Measurements from ENCODE around the gene IGFALS.

IGFALS gene

DNA sequence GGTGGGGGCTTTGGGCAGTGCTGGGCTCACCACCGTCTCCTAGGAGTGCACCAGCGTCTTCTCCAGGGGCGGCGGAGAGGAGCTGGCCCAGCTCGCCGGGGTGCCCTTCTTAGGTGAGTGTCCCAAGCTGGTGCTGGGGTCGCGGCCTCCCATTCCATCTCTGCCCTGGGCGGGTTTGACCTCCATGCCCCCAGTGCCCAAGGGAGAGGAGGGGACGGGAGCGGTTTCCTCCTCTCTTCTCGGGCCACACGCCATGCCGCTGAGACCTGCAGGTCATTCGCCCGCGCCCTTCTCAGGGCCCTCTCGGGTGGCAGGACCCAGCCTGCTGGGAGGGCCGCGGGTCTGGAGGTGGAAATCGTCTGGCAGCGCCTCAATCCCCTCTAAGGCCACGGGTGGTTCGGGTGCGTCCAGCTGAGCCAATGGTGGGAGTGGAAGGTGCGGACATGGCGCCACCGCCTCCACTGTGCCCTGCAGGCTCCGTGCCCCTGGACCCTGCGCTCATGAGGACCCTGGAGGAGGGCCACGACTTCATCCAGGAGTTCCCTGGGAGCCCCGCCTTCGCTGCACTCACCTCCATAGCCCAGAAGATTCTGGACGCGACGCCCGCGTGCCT, 5.3 kb downstream of the IGFALS start:
- DNase-seq: no peak

DNA sequence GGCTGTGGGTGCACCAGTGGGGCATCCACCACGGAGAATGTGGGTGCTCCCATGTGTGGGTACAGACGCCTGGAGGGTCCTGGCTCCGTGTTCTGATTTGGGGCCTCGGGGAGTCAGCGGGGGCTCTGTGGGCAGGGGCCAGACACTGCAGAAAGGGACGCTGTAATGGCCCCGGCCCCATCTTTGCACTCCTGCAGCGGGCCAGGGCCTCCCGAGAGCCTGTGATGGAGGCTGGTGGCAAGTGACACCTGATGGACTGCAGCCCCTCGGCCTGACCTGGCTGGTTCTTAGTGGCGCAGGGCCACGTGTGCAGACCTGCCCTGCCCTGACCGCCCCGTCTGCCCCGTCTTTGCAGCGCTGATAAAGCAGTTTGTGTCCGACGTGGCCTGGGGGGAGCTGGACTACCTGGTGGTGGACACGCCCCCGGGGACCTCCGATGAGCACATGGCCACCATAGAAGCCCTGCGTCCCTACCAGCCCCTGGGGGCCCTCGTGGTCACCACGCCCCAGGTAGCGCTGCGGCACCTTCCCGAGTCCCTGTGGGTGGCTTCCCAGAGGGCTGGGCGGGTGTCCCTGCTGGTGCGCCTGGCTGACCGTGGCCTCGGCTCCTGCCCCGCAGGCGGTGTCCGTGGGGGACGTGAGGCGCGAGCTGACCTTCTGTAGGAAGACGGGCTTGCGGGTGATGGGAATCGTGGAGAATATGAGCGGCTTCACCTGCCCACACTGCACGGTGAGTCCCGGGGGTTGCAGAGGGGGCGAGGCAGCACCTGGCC, 6.0 kb downstream of the IGFALS start:
- no peak for DNase-seq

DNA sequence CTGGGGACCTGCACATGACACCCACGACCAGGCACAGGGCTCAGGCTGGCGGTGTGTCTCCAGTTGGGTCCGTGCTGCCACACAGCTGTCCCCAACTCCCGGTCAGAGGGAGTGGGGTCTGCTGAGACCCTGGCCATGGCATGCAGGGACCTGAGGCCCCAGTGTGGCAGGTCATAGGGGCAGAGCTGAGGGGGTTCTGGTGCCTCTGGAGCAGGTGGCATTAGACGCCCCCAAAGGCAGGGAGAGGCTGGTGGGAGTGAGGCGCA, 6.5 kb downstream of the IGFALS start:
- no peak for DNase-seq

DNA sequence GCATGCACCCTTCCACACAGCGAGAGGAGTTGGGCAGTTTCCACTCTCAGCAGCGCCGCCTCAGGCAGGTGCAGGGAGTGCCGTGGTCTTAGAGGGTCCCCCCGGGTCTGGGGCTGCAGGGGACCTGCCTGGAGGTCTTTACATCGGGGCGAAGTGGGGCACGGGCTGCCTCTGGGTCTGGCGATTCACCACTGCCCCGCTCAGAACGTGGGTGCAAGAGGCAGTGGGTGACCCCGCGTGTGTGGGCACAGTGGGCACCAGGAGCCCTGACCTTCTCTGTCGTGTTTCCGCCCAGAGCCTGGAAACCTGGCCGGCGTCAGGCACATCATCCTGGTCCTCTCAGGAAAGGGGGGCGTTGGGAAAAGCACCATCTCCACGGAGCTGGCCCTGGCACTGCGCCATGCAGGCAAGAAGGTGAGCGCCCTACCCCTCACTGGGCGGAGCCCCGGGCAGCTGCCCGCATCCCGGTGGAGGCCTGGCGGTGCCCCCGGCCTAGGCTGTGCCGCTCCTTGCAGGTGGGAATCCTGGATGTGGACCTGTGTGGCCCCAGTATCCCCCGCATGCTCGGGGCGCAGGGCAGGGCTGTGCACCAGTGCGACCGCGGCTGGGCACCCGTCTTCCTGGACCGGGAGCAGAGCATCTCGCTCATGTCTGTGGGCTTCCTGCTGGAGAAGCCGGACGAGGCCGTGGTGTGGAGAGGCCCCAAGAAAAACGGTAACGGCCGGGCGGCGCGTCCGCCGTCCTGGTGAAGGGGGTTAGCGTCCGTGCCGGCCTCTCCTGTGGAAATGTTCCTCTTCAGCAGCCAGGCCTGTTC, 7.1 kb downstream of the IGFALS start:
- DNase-seq: no peak

GRCh38 chr16:1785846-1786170, 7.7 kb downstream of the IGFALS start:
- no peak for DNase-seq

- DNase-seq: no peak
Observed at GRCh38 chr16:1784977-1785845, 8.3 kb downstream of the IGFALS start.

DNA sequence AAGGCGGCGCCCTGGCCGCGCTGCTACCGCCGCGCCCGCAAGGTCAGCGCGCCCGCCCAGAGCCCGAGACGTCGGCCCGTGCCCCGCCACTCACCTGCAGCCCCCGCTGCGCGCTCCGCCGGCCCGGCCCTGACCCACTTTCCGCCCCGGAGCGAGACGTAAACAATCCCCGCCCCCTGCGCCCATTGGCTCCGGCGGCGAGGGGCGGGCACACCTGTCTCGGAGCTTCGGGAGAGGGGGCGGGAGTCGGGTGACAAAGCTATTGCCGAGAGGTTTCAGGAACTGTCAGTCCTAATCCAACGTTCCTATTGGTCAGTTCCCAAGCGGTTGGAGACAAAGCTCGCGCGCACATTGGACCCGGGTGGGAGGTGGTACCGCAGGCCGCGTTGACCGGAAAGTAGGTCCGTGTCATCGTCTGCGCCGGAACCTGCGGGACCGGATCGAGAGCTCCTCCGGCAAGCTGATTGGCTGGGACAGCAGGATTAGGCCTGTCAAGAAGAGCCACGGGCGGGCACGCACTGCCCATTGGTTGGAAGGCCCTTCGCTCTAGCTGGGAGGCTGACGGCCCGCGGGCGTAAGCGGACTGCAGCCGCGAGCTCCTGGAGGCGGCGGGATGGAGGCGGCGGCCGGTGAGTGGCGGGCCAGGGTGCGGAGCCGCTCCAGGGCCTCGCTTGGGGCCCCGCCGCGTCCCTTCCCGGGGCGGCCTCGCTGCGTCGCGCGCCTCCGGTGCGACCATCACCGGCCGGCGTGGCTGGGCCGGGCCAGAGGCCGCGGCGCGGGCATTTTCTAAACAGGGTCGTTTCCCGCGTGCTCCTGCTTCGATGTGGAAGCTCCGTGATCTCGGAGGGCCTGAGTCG, 10.9 kb downstream of the IGFALS start, which contains the start of the genes NUBP2 and SPSB3:
Gene NUBP2 (plus strand): TSS at position 553 of the 857 bp plus-strand sequence. CDS start 61 bp downstream, at position 614.
Gene SPSB3 (minus strand): TSS at position 164 of the 857 bp plus-strand sequence. CDS start 1,088 bp downstream, outside the sequence.
- peak; percentile 100 for DNase-seq

- peak; percentile 73 for DNase-seq
Observed at GRCh38 chr16:1781758-1782407, 11.6 kb downstream of the IGFALS start.

DNA sequence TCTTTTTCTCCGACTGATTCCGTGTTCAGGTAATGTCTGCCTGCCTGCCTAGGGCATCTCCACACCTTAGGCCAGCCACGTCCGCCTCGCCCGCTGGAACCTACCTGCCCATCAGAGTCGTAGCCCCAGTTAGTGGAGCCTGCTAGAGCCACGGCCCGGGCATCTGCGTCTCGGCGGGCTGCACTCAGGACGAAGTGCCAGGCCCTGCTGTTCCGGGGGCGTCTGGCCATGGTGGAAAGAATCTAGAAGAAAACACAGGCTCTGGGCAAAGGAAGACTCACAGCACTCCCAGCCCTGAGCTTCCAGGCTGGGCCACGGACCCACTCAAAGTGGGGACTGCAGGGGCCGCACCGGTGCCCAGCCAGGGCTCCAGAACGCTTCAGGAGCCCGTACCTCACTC, 12.3 kb downstream of the IGFALS start:
- no peak for DNase-seq

DNA sequence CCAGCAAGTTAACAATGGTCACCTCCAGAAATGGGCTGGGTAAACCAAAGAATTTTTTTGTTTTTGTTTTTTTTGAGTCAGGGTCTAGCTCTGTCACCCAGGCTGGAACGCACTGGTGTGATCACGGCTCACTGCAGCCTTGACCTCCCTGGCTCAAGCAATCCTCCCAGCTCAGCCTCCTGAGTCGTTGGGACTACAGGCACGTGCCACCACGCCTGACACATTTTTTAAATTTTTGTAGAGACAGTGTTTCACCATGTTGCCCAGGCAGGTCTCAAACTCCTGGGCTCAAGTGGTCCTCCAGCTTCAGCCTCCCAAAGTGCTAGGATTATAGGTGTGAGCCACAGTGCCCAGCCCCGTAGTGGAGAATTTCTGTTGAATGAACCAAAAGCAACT, 12.8 kb downstream of the IGFALS start:
- DNase-seq: no peak

DNA sequence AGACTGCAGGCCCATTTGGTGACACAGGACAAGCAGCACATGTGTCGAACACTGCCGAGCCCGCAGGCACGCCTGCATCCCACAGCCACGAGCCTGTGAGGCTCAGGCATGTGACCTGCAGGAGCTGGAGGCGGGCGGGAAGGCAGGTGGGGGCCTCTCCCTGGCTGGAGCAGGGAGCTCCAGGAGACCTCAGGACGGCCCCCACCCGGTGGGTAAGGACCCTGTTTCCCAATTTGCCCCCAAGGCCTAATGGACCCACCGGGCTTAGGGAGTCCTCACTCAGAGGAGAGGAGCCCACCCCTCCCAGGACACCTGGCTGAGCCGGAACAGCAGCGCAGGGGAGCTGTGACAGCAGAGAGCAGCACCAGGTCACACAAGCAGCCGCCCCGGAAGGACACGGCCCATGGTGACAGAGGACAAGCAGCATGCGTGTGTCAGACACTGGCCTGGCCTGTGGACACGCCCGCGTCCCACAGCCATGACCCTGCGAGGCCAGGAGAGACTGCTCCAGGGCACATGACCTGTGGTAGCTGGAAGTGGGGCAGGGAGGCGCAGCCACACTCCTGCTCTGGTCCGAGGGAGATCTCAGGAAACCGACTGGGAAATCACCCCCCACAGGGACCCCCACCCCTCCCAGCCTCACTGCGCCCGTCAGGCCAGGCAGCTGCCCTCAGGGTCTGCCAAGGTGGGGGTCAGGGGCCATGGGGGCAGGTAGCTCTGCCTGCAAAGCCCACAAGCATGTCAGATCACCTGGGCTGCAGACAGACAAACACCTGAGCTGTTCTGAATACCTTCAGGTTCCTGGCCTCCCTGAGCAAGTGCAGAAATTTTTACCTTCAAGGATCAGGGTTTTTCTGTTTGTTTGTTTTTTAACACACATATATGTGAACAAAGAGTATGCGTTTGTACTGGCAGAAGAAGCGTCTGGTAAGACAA, 13.5 kb downstream of the IGFALS start:
- no peak for DNase-seq

DNA sequence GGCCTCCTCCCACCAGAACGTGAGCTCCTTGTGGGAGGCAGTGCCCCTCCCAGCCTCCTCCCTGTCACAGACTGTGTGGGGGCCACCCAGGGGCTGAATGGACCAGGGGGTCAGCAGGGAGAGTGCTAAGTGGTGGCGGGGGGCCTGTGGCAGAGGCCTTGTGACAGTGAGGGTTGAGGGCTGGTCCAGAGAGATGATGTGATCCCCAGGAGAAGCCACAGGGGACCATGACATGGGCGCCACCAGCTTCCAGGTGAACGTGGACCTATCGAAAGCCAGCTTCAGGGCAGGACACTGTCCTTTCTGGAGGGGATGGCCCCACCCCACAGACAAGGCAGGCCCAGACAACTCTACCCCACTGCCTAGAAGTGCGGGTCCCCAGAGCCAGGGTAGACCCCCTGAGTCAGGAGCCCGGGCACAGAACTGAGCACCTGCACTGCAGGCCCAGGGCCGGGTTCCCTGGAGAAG, 14.2 kb downstream of the IGFALS start:
- no peak for DNase-seq

- no peak for DNase-seq
Observed at GRCh38 chr16:1778200-1779179, 15.0 kb downstream of the IGFALS start.

DNA sequence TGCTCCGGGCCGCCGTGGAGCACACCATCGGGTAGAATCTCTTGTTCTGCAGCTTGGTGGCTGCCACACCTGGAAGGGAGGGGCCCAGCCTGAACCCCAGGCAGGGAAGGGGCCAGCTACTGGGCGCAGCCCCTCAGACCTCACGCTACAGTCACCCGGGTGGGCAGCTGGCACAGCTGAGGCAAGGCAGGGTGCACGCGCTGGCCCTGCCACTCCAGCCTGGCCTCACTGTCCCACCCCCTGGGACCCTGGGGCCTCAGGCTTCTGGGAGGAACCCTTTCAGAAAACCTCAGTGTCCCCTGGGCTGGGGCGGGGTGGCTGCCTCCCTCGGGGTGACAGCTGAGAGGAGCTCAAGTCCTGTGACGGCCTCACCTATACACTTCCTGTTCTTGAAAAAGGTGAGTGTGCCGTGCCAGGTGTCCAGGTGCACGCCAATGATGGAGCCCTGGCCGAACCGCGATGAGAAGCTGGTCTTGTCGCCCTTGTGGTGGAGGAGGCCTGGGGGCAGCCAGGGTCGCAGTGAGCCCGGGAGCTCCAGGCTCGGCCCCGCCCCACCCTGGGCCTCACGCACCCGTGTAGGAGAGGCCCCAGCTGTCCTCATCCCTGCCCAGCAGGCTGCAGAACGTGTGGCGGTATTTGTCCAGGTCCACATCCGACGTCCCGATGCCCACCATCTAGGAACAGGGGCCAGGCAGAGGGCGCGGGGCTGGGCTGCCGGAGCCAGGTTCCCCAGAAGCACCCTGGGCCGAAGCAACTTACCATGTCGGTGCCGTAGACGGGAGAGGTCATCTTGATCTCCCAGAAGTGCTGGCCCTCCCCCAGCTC, 15.9 kb downstream of the IGFALS start:
- no peak for DNase-seq

- DNase-seq: no peak
Observed at GRCh38 chr16:1776991-1777374, 16.5 kb downstream of the IGFALS start.

- no peak for DNase-seq
Observed at GRCh38 chr16:1776672-1776955, 16.9 kb downstream of the IGFALS start.

DNA sequence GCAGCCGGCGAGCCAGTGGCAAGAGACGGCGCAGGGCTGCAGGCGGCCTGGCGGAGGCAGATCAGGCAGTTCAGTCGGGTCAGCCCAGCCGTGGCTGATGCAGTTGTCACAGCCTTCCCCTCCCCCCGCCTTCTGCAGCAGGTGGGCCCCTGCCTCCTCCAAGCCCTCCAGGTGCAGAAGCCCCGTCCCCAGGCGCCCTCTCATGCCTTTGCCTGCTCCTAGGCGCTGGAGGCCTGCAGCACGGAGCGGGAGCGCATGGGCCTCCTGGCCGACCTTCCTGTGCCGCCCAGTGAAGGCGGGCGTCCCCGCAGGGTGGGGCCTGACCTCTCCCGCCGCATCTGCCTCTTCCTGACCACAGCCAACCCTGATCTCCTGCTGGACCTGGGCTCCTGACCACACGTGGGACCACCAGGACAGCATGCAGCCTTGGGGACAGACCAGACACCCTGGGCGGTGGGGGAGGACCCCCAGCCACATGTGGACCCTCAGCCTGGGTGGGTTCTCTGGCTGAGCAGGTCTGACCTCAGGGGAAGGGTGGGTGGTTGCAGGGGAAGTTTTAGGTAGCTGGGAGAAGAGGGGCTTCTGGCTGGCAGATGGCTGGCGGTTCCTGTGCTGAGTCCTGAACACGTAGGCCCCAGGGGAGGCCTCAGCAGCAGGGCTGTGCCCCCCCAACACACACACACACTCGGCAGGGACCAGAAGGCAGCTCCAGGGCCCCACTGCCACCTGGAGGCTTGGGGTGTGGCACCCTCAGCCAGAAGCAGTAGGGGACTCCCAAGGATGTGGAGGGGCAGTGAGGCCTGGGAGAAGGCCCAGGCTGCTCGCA, 17.4 kb downstream of the IGFALS start:
- DNase-seq: no peak

Data from NCI-H69 (cell line).